Right atrium auricular region (tissue), 2 donors: ENCODE results near the gene DCHS1. TPM values are rescaled to one million over a fixed set of nuclear protein-coding genes. Genes with fewer than 3 reads are reported as not detected.
A peak's percentile ranks its signal among the peaks of the same experiment; 100 is the strongest.

Source experiments
- DNase-seq: peaks from one replicate; pipeline ENCODE4 v3.0.0-alpha.2; 2019; ENCODE audit warnings: low spot score
- H3K27ac ChIP-seq, 2 donors: fragments of 200-600 bp; sonication (generic); 1 replicate in 1 of 2; 2 replicates in 1 of 2; pipeline ENCODE4 v1.5.1; 2016 to 2019
- H3K27me3 ChIP-seq, 2 donors: fragments of 200-600 bp; sonication (generic); one replicate each; pipeline versions ENCODE4 v1.5.1 to v1.6.0; 2017 to 2019
- H3K36me3 ChIP-seq: fragments of 200-600 bp; sonication (generic); one replicate; pipeline ENCODE4 v1.5.1; 2016
- H3K4me1 ChIP-seq, 2 donors: fragments of 200-600 bp; sonication (generic); one replicate each; pipeline versions ENCODE4 v1.5.1 to v1.6.0; 2017 to 2019
- H3K4me3 ChIP-seq, 2 donors: fragments of 200-600 bp; sonication (generic); 1 replicate in 1 of 2; 2 replicates in 1 of 2; pipeline ENCODE4 v1.5.1; 2017 to 2019; ENCODE audit warnings: mild to moderate bottlenecking in 1 of 2, moderate library complexity in 1 of 2
- H3K9me3 ChIP-seq, 2 donors: fragments of 200-600 bp; sonication (generic); one replicate each; pipeline ENCODE4 v1.5.1; 2019
- CTCF ChIP-seq, 2 donors: fragments of 200-600 bp; sonication (generic); IDR thresholded peaks; one replicate each; pipeline ENCODE4 v1.5.1; 2019; ENCODE audit warnings: antibody characterized with exemption in 2 of 2
- total RNA-seq, 2 donors: library from RNA; depleted of rRNA; stranded (reverse); fragments of >200 nt; gene quantifications; one replicate each; pipeline ENCODE4 v1.1.0, GENCODE V29; 2016

Gene DCHS1
- total RNA-seq, 2 donors from 2014 or later = 9.3 to 23.0 TPM

- no peaks in the 10 kb centered on the region for H3K27me3 ChIP-seq
- peak; percentile 54 for DNase-seq
- peaks cover 0 to 37% of the 10 kb centered on the region in 2 donors for H3K4me1 ChIP-seq
- H3K27ac ChIP-seq = no peak overlapping the region
- H3K9me3 ChIP-seq = no peaks in the 10 kb centered on the region
- H3K4me3 ChIP-seq = no peak overlapping the region
- no peak for TF ChIP-seq CTCF (IDR thresholded peaks at IDR 0.05)
- no peaks in the 10 kb centered on the region for H3K36me3 ChIP-seq
Observed at GRCh38 chr11:6648501-6648900, 7.1 kb downstream of the DCHS1 start.

- H3K4me3 ChIP-seq = no peak overlapping the region
- H3K27ac ChIP-seq = peak overlapping the region; percentile 76 to 80
- H3K4me1 ChIP-seq = peaks cover 0 to 37% of the 10 kb centered on the region in 2 donors
- no peaks in the 10 kb centered on the region for H3K27me3 ChIP-seq
- no peaks in the 10 kb centered on the region for H3K36me3 ChIP-seq
- no peaks in the 10 kb centered on the region for H3K9me3 ChIP-seq
- no peak for TF ChIP-seq CTCF (IDR thresholded peaks at IDR 0.05)
- DNase-seq = peak; percentile 55
Observed at GRCh38 chr11:6647836-6648235, 7.8 kb downstream of the DCHS1 start.

GRCh38 chr11:6646918-6647679, 8.5 kb downstream of the DCHS1 start:
- TF ChIP-seq CTCF (IDR thresholded peaks at IDR 0.05) = no peak

GRCh38 chr11:6646576-6646917, 9.1 kb downstream of the DCHS1 start:
- H3K9me3 ChIP-seq = no peaks in the 10 kb centered on the region
- DNase-seq = peak; percentile 60
- H3K36me3 ChIP-seq = no peaks in the 10 kb centered on the region
- no peaks in the 10 kb centered on the region for H3K27me3 ChIP-seq
- peaks cover 0 to 37% of the 10 kb centered on the region in 2 donors for H3K4me1 ChIP-seq
- peak overlapping the region in 1 of 2 donors; percentile 3 for H3K4me3 ChIP-seq
- H3K27ac ChIP-seq = peak overlapping the region; percentile 76 to 80
- TF ChIP-seq CTCF (IDR thresholded peaks at IDR 0.05) = no peak

More at GRCh38 chr11:6646918-6647679, 8.5 kb downstream of the DCHS1 start:
- DNase-seq = peak; percentile 61
- no peaks in the 10 kb centered on the region for H3K9me3 ChIP-seq
- H3K27me3 ChIP-seq = no peaks in the 10 kb centered on the region
- H3K27ac ChIP-seq = peak overlapping the region; percentile 76 to 80
- H3K36me3 ChIP-seq = no peaks in the 10 kb centered on the region
- no peak overlapping the region for H3K4me3 ChIP-seq
- H3K4me1 ChIP-seq = peaks cover 0 to 37% of the 10 kb centered on the region in 2 donors

GRCh38 chr11:6646071-6646470, 9.5 kb downstream of the DCHS1 start:
- peak; percentile 71 for DNase-seq
- Histone ChIP-seq H3K4me3 (peak overlapping the region in 1 of 2 donors; percentile 3), H3K4me1 (peaks cover 0 to 37% of the 10 kb centered on the region in 2 donors), H3K36me3 (peaks cover 3% of the 10 kb centered on the region), H3K27ac (peak overlapping the region; percentile 76 to 80), H3K27me3 (no peaks in the 10 kb centered on the region), H3K9me3 (no peaks in the 10 kb centered on the region)
- no peak for TF ChIP-seq CTCF (IDR thresholded peaks at IDR 0.05)
